GM23338 (cell line): ENCODE measurements around the gene SEC24C. TPM values are rescaled to one million over a fixed set of nuclear protein-coding genes. Genes with fewer than 3 reads are reported as not detected.

ENCODE experiments used
- ATAC-seq: fragments of 200-7000 bp; cut with Tn5 transposase; 3 replicates; pipeline ENCODE4 v1.9.1; 2020
- DNase-seq: peaks from one replicate; pipeline ENCODE4 v3.0.0-alpha.2; 2015; ENCODE audit warnings: low spot score
- H2AFZ ChIP-seq: fragments of 200-600 bp; sonication (generic); 2 replicates; pipeline ENCODE4 v1.8.0; 2016; ENCODE audit warnings: antibody characterized with exemption, mild to moderate bottlenecking, moderate library complexity
- H3F3A ChIP-seq: fragments of 200-600 bp; sonication (generic); replicated peaks from 2 replicates; pipeline ENCODE4 v1.8.0; 2017; ENCODE audit warnings: antibody characterized with exemption, mixed run types, low read depth
- H3K27ac ChIP-seq: fragments of 200-600 bp; sonication (generic); 2 replicates; pipeline ENCODE4 v1.6.1; 2016; ENCODE audit warnings: low read depth
- H3K27me3 ChIP-seq: fragments of 200-600 bp; sonication (generic); 2 replicates; pipeline ENCODE4 v1.8.0; 2016; ENCODE audit warnings: mild to moderate bottlenecking, mixed run types, moderate library complexity; ENCODE audit not compliant: insufficient read depth
- H3K36me3 ChIP-seq: fragments of 200-600 bp; sonication (generic); 2 replicates; pipeline ENCODE4 v1.8.0; 2016; ENCODE audit warnings: mild to moderate bottlenecking; ENCODE audit not compliant: insufficient read depth
- H3K4me1 ChIP-seq: fragments of 200-600 bp; sonication (generic); 2 replicates; pipeline ENCODE4 v1.8.0; 2016; ENCODE audit warnings: mild to moderate bottlenecking, moderate library complexity; ENCODE audit not compliant: insufficient read depth
- H3K4me2 ChIP-seq: fragments of 200-600 bp; sonication (generic); 2 replicates; pipeline ENCODE4 v1.7.1; 2017; ENCODE audit warnings: mixed run types
- H3K4me3 ChIP-seq: fragments of 200-600 bp; sonication (generic); 2 replicates; pipeline ENCODE4 v1.6.1; 2016; ENCODE audit warnings: mixed run types
- H3K79me2 ChIP-seq: fragments of 200-600 bp; sonication (generic); replicated peaks from 2 replicates; pipeline ENCODE4 v1.8.0; 2017; ENCODE audit warnings: mild to moderate bottlenecking; ENCODE audit not compliant: insufficient read depth
- H3K9me2 ChIP-seq: fragments of 200-600 bp; sonication (generic); 2 replicates; pipeline ENCODE4 v1.8.0; 2017; ENCODE audit not compliant: insufficient read depth
- H4K20me1 ChIP-seq: fragments of 200-600 bp; sonication (generic); replicated peaks from 2 replicates; pipeline ENCODE4 v1.8.0; 2017; ENCODE audit warnings: mild to moderate bottlenecking; ENCODE audit not compliant: insufficient read depth
- H3K27ac Mint-ChIP-seq: 2 replicates; pipeline ENCODE4 v1.8.0; 2020; ENCODE audit warnings: inconsistent platforms, mild to moderate bottlenecking, moderate library complexity, mixed read lengths
- H3K27me3 Mint-ChIP-seq: 3 replicates; pipeline ENCODE4 v1.8.0; 2022; ENCODE audit warnings: low read depth, mild to moderate bottlenecking, moderate library complexity, mixed read lengths, inconsistent platforms; ENCODE audit not compliant: insufficient read depth, poor library complexity
- H3K36me3 Mint-ChIP-seq: 3 replicates; pipeline ENCODE4 v1.8.0; 2021; ENCODE audit warnings: low read depth, mild to moderate bottlenecking, inconsistent platforms, moderate library complexity, mixed read lengths
- H3K4me1 Mint-ChIP-seq: 3 replicates; pipeline ENCODE4 v1.8.0; 2020; ENCODE audit warnings: mild to moderate bottlenecking, inconsistent platforms, mixed read lengths
- H3K4me3 Mint-ChIP-seq: 3 replicates; pipeline ENCODE4 v1.8.0; 2021; ENCODE audit warnings: moderate library complexity, mild to moderate bottlenecking, inconsistent platforms, mixed read lengths
- H3K9me3 Mint-ChIP-seq: 3 replicates; pipeline ENCODE4 v1.8.0; 2020; ENCODE audit warnings: moderate library complexity, mild to moderate bottlenecking, inconsistent platforms, mixed read lengths
- CREB1 ChIP-seq: fragments of 250-450 bp; sonication (Bioruptor Pico); IDR thresholded peaks from 2 replicates; pipeline ENCODE4 v1.5.0; 2020; ENCODE audit warnings: low read depth, mild to moderate bottlenecking, moderate library complexity
- CTCF ChIP-seq, 2 experiments: fragments of 200-600 bp in 1 of 2; sonication (generic) in 1 of 2; conservative IDR thresholded peaks; 2 replicates each; pipeline versions ENCODE4 v1.5.1 to v1.6.1; 2016 to 2017; ENCODE audit warnings: antibody characterized with exemption in 2 of 2, low read depth in 2 of 2, mild to moderate bottlenecking in 2 of 2, moderate library complexity in 1 of 2
- EZH2 ChIP-seq: fragments of 200-600 bp; sonication (generic); IDR thresholded peaks from one replicate; pipeline ENCODE4 v1.8.0; 2017; ENCODE audit warnings: antibody characterized with exemption, mild to moderate bottlenecking, low read depth; ENCODE audit not compliant: unreplicated experiment
- EZH2phosphoT487 ChIP-seq: fragments of 200-600 bp; sonication (generic); IDR thresholded peaks from one replicate; pipeline ENCODE4 v1.8.1; 2018; ENCODE audit warnings: antibody characterized with exemption; ENCODE audit not compliant: unreplicated experiment
- JUNB ChIP-seq: IDR thresholded peaks from one replicate; pipeline ENCODE4 v1.6.1; 2016; ENCODE audit warnings: antibody characterized with exemption; ENCODE audit not compliant: unreplicated experiment
- NANOG ChIP-seq: IDR thresholded peaks from 2 replicates; pipeline ENCODE4 v1.6.1; 2016; ENCODE audit warnings: antibody characterized with exemption, borderline replicate concordance
- POLR2AphosphoS5 ChIP-seq: IDR thresholded peaks from 2 replicates; pipeline ENCODE4 v1.6.1; 2016; ENCODE audit warnings: antibody characterized with exemption, low read depth
- REST ChIP-seq: IDR thresholded peaks from one replicate; pipeline ENCODE4 v1.6.1; 2018; ENCODE audit warnings: antibody characterized with exemption; ENCODE audit not compliant: unreplicated experiment
- STAT1 ChIP-seq: IDR thresholded peaks from one replicate; pipeline ENCODE4 v1.6.1; 2016; ENCODE audit warnings: antibody characterized with exemption; ENCODE audit not compliant: unreplicated experiment
- ZNF114 ChIP-seq: fragments of 250-450 bp; sonication (Bioruptor Pico); IDR thresholded peaks from 2 replicates; pipeline ENCODE4 v1.5.0; 2020; ENCODE audit warnings: mild to moderate bottlenecking, moderate library complexity
- ZNF331 ChIP-seq: fragments of 250-450 bp; sonication (Bioruptor Pico); IDR thresholded peaks from 2 replicates; pipeline ENCODE4 v1.5.0; 2020; ENCODE audit warnings: low read depth, mild to moderate bottlenecking, moderate library complexity
- polyA plus RNA-seq: library from polyadenylated mRNA; unstranded; fragments of >200 nt; fragmentation: Nextera tagmentation; extraction: Ambion mirVana; gene quantifications from 2 replicates; pipeline ENCODE4 v1.2.1, GENCODE V29; 2016
- total RNA-seq: library from RNA; depleted of rRNA; stranded (reverse); fragments of >200 nt; shearing (Covaris generic); gene quantifications from 2 replicates; pipeline ENCODE4 v1.2.3, GENCODE V29; 2014
- TF ChIP-seq, protein P1 (sequence below): IDR thresholded peaks from 2 replicates; pipeline ENCODE4 v1.6.1; 2016; ENCODE audit warnings: antibody characterized with exemption
- TF ChIP-seq, protein P2 (sequence below): fragments of 250-450 bp; sonication (Bioruptor Pico); IDR thresholded peaks from 2 replicates; pipeline ENCODE4 v1.5.0; 2020; ENCODE audit warnings: mild to moderate bottlenecking, moderate library complexity

The SEC24C gene
- total and polyA plus RNA-seq, 2 experiments from 2014 or later: 16.9 to 64.2 TPM

GRCh38 chr10:73734796-73735305 is 9.3 kb upstream of the SEC24C start:
- no peak for ATAC-seq
- Histone ChIP-seq H3K4me1 (peaks cover 12% of the 10 kb centered on the region), H3K27me3 (no peaks in the 10 kb centered on the region), H3K79me2 (peaks cover 8% of the 10 kb centered on the region), H3F3A (peaks cover 15% of the 10 kb centered on the region; the same call in 1 of the 2 replicates), H4K20me1 (no peaks in the 10 kb centered on the region), H3K27ac (no peak overlapping the region), H2AFZ (no peak overlapping the region), H3K36me3 (no peaks in the 10 kb centered on the region), H3K4me2 (no peak overlapping the region), H3K9me2 (no peaks in the 10 kb centered on the region), H3K4me3 (no peak overlapping the region)
- Mint-ChIP-seq H3K27me3 (peaks cover 6% of the 10 kb centered on the region), H3K27ac (no peak overlapping the region), H3K4me3 (no peak overlapping the region), H3K9me3 (no peaks in the 10 kb centered on the region), H3K36me3 (peaks cover 10% of the 10 kb centered on the region; the same call in 1 of the 3 replicates), H3K4me1 (0 out of 3 replicates have a peak, but pooled peaks cover 3% of the 10 kb centered on the region)
- no peak for DNase-seq
- TF ChIP-seq, protein P1, sequence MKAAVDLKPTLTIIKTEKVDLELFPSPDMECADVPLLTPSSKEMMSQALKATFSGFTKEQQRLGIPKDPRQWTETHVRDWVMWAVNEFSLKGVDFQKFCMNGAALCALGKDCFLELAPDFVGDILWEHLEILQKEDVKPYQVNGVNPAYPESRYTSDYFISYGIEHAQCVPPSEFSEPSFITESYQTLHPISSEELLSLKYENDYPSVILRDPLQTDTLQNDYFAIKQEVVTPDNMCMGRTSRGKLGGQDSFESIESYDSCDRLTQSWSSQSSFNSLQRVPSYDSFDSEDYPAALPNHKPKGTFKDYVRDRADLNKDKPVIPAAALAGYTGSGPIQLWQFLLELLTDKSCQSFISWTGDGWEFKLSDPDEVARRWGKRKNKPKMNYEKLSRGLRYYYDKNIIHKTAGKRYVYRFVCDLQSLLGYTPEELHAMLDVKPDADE: no peak
- TF ChIP-seq POLR2AphosphoS5: no peak
- TF ChIP-seq, protein P2, sequence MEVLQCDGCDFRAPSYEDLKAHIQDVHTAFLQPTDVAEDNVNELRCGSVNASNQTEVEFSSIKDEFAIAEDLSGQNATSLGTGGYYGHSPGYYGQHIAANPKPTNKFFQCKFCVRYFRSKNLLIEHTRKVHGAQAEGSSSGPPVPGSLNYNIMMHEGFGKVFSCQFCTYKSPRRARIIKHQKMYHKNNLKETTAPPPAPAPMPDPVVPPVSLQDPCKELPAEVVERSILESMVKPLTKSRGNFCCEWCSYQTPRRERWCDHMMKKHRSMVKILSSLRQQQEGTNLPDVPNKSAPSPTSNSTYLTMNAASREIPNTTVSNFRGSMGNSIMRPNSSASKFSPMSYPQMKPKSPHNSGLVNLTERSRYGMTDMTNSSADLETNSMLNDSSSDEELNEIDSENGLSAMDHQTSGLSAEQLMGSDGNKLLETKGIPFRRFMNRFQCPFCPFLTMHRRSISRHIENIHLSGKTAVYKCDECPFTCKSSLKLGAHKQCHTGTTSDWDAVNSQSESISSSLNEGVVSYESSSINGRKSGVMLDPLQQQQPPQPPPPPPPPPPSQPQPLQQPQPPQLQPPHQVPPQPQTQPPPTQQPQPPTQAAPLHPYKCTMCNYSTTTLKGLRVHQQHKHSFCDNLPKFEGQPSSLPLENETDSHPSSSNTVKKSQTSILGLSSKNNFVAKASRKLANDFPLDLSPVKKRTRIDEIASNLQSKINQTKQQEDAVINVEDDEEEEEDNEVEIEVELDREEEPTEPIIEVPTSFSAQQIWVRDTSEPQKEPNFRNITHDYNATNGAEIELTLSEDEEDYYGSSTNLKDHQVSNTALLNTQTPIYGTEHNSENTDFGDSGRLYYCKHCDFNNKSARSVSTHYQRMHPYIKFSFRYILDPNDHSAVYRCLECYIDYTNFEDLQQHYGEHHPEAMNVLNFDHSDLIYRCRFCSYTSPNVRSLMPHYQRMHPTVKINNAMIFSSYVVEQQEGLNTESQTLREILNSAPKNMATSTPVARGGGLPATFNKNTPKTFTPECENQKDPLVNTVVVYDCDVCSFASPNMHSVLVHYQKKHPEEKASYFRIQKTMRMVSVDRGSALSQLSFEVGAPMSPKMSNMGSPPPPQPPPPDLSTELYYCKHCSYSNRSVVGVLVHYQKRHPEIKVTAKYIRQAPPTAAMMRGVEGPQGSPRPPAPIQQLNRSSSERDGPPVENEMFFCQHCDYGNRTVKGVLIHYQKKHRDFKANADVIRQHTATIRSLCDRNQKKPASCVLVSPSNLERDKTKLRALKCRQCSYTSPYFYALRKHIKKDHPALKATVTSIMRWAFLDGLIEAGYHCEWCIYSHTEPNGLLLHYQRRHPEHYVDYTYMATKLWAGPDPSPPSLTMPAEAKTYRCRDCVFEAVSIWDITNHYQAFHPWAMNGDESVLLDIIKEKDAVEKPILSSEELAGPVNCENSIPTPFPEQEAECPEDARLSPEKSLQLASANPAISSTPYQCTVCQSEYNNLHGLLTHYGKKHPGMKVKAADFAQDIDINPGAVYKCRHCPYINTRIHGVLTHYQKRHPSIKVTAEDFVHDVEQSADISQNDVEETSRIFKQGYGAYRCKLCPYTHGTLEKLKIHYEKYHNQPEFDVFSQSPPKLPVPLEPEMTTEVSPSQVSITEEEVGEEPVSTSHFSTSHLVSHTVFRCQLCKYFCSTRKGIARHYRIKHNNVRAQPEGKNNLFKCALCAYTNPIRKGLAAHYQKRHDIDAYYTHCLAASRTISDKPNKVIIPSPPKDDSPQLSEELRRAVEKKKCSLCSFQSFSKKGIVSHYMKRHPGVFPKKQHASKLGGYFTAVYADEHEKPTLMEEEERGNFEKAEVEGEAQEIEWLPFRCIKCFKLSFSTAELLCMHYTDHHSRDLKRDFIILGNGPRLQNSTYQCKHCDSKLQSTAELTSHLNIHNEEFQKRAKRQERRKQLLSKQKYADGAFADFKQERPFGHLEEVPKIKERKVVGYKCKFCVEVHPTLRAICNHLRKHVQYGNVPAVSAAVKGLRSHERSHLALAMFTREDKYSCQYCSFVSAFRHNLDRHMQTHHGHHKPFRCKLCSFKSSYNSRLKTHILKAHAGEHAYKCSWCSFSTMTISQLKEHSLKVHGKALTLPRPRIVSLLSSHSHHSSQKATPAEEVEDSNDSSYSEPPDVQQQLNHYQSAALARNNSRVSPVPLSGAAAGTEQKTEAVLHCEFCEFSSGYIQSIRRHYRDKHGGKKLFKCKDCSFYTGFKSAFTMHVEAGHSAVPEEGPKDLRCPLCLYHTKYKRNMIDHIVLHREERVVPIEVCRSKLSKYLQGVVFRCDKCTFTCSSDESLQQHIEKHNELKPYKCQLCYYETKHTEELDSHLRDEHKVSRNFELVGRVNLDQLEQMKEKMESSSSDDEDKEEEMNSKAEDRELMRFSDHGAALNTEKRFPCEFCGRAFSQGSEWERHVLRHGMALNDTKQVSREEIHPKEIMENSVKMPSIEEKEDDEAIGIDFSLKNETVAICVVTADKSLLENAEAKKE (CRISPR knock-in tag): no peak
- no peak for TF ChIP-seq EZH2
- no peak for TF ChIP-seq EZH2phosphoT487
- no peak for TF ChIP-seq CREB1 (CRISPR knock-in tag)
- TF ChIP-seq CTCF (conservative IDR thresholded peaks at IDR 0.05; ENCODE audit: low read depth in 2 of 2): no peak
- no peak for TF ChIP-seq REST
- TF ChIP-seq JUNB: no peak
- no peak for TF ChIP-seq NANOG
- no peak for TF ChIP-seq ZNF114
- no peak for TF ChIP-seq STAT1
- TF ChIP-seq ZNF331 (CRISPR knock-in tag): no peak
